H1 (cell line): ENCODE results near the gene ZBTB11. TPM values are rescaled to one million over a fixed set of nuclear protein-coding genes. Genes with fewer than 3 reads are reported as not detected.

ENCODE experiments used
- CTCF ChIA-PET: fragments of 300-600 bp; sonication (Branson Sonifier 250); formaldehyde crosslinking; loops from one replicate; lab custom pipeline; 2021; ENCODE audit not compliant: partially characterized antibody; lab: Charles Lee
- POLR2A ChIA-PET: fragments of 300-600 bp; sonication (Branson Sonifier 250); formaldehyde crosslinking; loops from one replicate; lab custom pipeline; 2021; ENCODE audit warnings: inconsistent platforms; ENCODE audit not compliant: partially characterized antibody; lab: Charles Lee
- DNase-seq, 2 experiments: peaks; one replicate each; pipeline versions ENCODE4 v3.0.0 to v3.0.0-alpha.2; 2010 to 2022; ENCODE audit warnings: low spot score in 2 of 2, low read depth in 1 of 2, mixed read lengths in 1 of 2
- FAIRE-seq: peaks from 2 replicates; lab custom pipeline; 2011; peaks lifted over from hg19 to GRCh38; lab: Jason Lieb, UNC
- H2AFZ ChIP-seq: 2 replicates; pipeline ENCODE4 v1.8.1; 2012; ENCODE audit warnings: low read length, inconsistent platforms
- H2AK5ac ChIP-seq: 2 replicates; pipeline ENCODE4 v1.6.1; 2013; ENCODE audit warnings: low read depth, low read length
- H2BK120ac ChIP-seq: replicated peaks from 2 replicates; pipeline ENCODE3; 2013; ENCODE audit warnings: low read depth, low read length, inconsistent platforms
- H2BK12ac ChIP-seq: 2 replicates; pipeline ENCODE4 v1.6.1; 2013; ENCODE audit warnings: low read depth, low read length
- H2BK15ac ChIP-seq: 2 replicates; pipeline ENCODE4 v1.6.1; 2013; ENCODE audit warnings: low read length
- H2BK20ac ChIP-seq: 2 replicates; pipeline ENCODE4 v1.6.1; 2013; ENCODE audit warnings: low read length
- H2BK5ac ChIP-seq: 2 replicates; pipeline ENCODE4 v1.6.1; 2013; ENCODE audit warnings: low read depth, low read length
- H3K14ac ChIP-seq: 2 replicates; pipeline ENCODE4 v1.6.1; 2013; ENCODE audit warnings: inconsistent platforms; ENCODE audit not compliant: insufficient read length
- H3K18ac ChIP-seq: 2 replicates; pipeline ENCODE4 v1.6.1; 2013; ENCODE audit warnings: low read length; ENCODE audit errors: extremely low read depth
- H3K23ac ChIP-seq: 2 replicates; pipeline ENCODE4 v1.6.1; 2013; ENCODE audit warnings: inconsistent platforms; ENCODE audit not compliant: insufficient read length
- H3K23me2 ChIP-seq: 2 replicates; pipeline ENCODE4 v1.6.1; 2013; ENCODE audit warnings: low read depth, low read length
- H3K27ac ChIP-seq: 2 replicates; pipeline ENCODE4 v1.6.1; 2011; ENCODE audit warnings: low read depth, low read length, inconsistent platforms
- H3K27me3 ChIP-seq, 4 experiments: replicated peaks in 1 of 4; 1 replicate in 1 of 4; 2 replicates in 3 of 4; pipeline versions ENCODE4 v1.6.1 to v1.8.1; 2011 to 2013; ENCODE audit warnings: low read length in 3 of 4, mild to moderate bottlenecking in 3 of 4, inconsistent platforms in 2 of 4, mixed read lengths in 2 of 4, moderate library complexity in 1 of 4; ENCODE audit not compliant: control insufficient read depth in 3 of 4, insufficient read depth in 3 of 4; ENCODE audit errors: extremely low read depth in 1 of 4
- H3K36me3 ChIP-seq, 4 experiments: 2 replicates each; pipeline versions ENCODE4 v1.6.1 to v1.8.1; 2011 to 2013; ENCODE audit warnings: mild to moderate bottlenecking in 4 of 4, low read length in 3 of 4, moderate library complexity in 2 of 4, control low read depth in 1 of 4, inconsistent platforms in 1 of 4; ENCODE audit not compliant: insufficient read depth in 4 of 4, control insufficient read depth in 2 of 4
- H3K4ac ChIP-seq: replicated peaks from 2 replicates; pipeline ENCODE3; 2013; ENCODE audit warnings: low read length, low read depth, mixed read lengths, inconsistent platforms; ENCODE audit not compliant: insufficient read length
- H3K4me1 ChIP-seq, 4 experiments: replicated peaks in 1 of 4; 1 replicate in 1 of 4; 2 replicates in 3 of 4; pipeline versions ENCODE4 v1.6.1 to v1.8.1; 2011 to 2013; ENCODE audit warnings: low read length in 3 of 4, inconsistent platforms in 2 of 4, mixed read lengths in 1 of 4; ENCODE audit not compliant: insufficient read depth in 4 of 4, control insufficient read depth in 3 of 4
- H3K4me2 ChIP-seq, 2 experiments: 2 replicates each; pipeline versions ENCODE4 v1.6.1 to v1.8.1; 2011 to 2013; ENCODE audit warnings: low read depth in 2 of 2, low read length in 2 of 2, control low read depth in 1 of 2, inconsistent platforms in 1 of 2, mild to moderate bottlenecking in 1 of 2; ENCODE audit not compliant: insufficient read depth in 1 of 2
- H3K4me3 ChIP-seq, 4 experiments: fragments of 200-600, 300-600 bp in 1 of 4; sonication (generic), shearing (Covaris generic), sonication (Bioruptor Twin) in 1 of 4; 2 replicates each; pipeline versions ENCODE4 v1.5.1 to v1.8.1; 2011 to 2016; ENCODE audit warnings: low read length in 4 of 4, low read depth in 3 of 4, control low read depth in 2 of 4, inconsistent platforms in 2 of 4, mild to moderate bottlenecking in 2 of 4, mixed read lengths in 1 of 4, moderate library complexity in 1 of 4; ENCODE audit not compliant: insufficient read depth in 2 of 4; ENCODE audit errors: extremely low read depth in 1 of 4
- H3K56ac ChIP-seq: replicated peaks from 2 replicates; pipeline ENCODE3; 2013; ENCODE audit warnings: low read depth, mild to moderate bottlenecking, mixed read lengths, low read length, inconsistent platforms; ENCODE audit not compliant: insufficient read length
- H3K79me1 ChIP-seq: 2 replicates; pipeline ENCODE4 v1.6.1; 2013; ENCODE audit warnings: low read depth, low read length, control low read depth
- H3K79me2 ChIP-seq, 2 experiments: 2 replicates each; pipeline versions ENCODE4 v1.6.1 to v1.8.1; 2012 to 2013; ENCODE audit warnings: low read length in 2 of 2, mild to moderate bottlenecking in 2 of 2, inconsistent platforms in 1 of 2; ENCODE audit not compliant: insufficient read depth in 2 of 2, control insufficient read depth in 1 of 2
- H3K9ac ChIP-seq, 4 experiments: replicated peaks in 1 of 4; 1 replicate in 1 of 4; 2 replicates in 3 of 4; pipeline versions ENCODE4 v1.6.1 to v1.8.1; 2011 to 2013; ENCODE audit warnings: low read depth in 3 of 4, low read length in 3 of 4, control low read depth in 2 of 4, mild to moderate bottlenecking in 2 of 4, moderate library complexity in 2 of 4, inconsistent platforms in 1 of 4; ENCODE audit errors: extremely low read depth in 1 of 4
- H3K9me3 ChIP-seq, 2 experiments: 2 replicates each; pipeline versions ENCODE4 v1.6.1 to v1.8.1; 2012 to 2013; ENCODE audit warnings: mild to moderate bottlenecking in 2 of 2, moderate library complexity in 2 of 2, control low read depth in 1 of 2, inconsistent platforms in 1 of 2, low read depth in 1 of 2, low read length in 1 of 2, mixed read lengths in 1 of 2; ENCODE audit not compliant: insufficient read depth in 2 of 2
- H4K20me1 ChIP-seq, 2 experiments: replicated peaks in 1 of 2; 2 replicates each; pipeline versions ENCODE3 to v1.8.1; 2011 to 2013; ENCODE audit warnings: inconsistent platforms in 2 of 2, low read length in 2 of 2, mild to moderate bottlenecking in 1 of 2; ENCODE audit not compliant: insufficient read depth in 2 of 2, control insufficient read depth in 1 of 2
- H4K5ac ChIP-seq: 2 replicates; pipeline ENCODE4 v1.6.1; 2013; ENCODE audit warnings: low read length, low read depth, mixed read lengths, inconsistent platforms; ENCODE audit not compliant: insufficient read length
- H4K8ac ChIP-seq: 2 replicates; pipeline ENCODE4 v1.8.0; 2013; ENCODE audit warnings: mild to moderate bottlenecking, moderate library complexity, low read length, inconsistent platforms; ENCODE audit not compliant: insufficient read depth; ENCODE audit errors: extremely low read depth
- H4K91ac ChIP-seq: replicated peaks from 2 replicates; pipeline ENCODE3; 2013; ENCODE audit warnings: low read length, mixed read lengths, inconsistent platforms; ENCODE audit not compliant: insufficient read length
- SP2 ChIP-seq: IDR thresholded peaks from 2 replicates; pipeline ENCODE4 v1.6.1; 2012; ENCODE audit warnings: mild to moderate bottlenecking, low read length, inconsistent platforms
- WGBS, 2 experiments: shearing (Covaris generic) in 1 of 2; methylation state at CpG; one replicate each; pipeline versions ENCODE4 v1.1.6 to v1.1.7; 2013 to 2015; ENCODE audit warnings: low lambda C conversion rate in 2 of 2, mixed read lengths in 2 of 2, inconsistent platforms in 1 of 2, low coverage in 1 of 2, missing lambda C conversion rate in 1 of 2; ENCODE audit not compliant: insufficient replicate concordance in 2 of 2, insufficient coverage in 1 of 2, insufficient read length in 1 of 2; ENCODE audit errors: extremely low coverage in 1 of 2, missing lambda C conversion rate in 1 of 2; 5-methylcytosine and 5-hydroxymethylcytosine counted together
- polyA plus RNA-seq, 7 experiments: library from polyadenylated mRNA; depleted of rRNA in 3 of 7; stranded (reverse) in 5 of 7; unstranded in 2 of 7; fragments of >200 nt in 5 of 7; fragments of 200-250 nt in 2 of 7; gene quantifications; 1 replicate in 5 of 7; 2 replicates in 1 of 7; 4 replicates in 1 of 7; pipeline versions ENCODE4 v1.2.1 to v1.2.3, GENCODE V29; 2011 to 2013; ENCODE audit warnings: missing spikeins in 2 of 7, mixed read lengths in 2 of 7
- total RNA-seq: library from RNA; stranded (reverse); fragmentation: NEBNext Ultra II Directional; extraction: Animal tissue kit (Norgen Biotek cat#: 25700); gene quantifications from 2 replicates; pipeline ENCODE4 v1.2.1, GENCODE V29; 2021

ZBTB11 gene
- total and polyA plus RNA-seq, 2 of the 8 experiments (the other 6 are each of a cell fraction or from before 2014, with no cell fraction given), result 3.0 to 14.0 TPM

DNA sequence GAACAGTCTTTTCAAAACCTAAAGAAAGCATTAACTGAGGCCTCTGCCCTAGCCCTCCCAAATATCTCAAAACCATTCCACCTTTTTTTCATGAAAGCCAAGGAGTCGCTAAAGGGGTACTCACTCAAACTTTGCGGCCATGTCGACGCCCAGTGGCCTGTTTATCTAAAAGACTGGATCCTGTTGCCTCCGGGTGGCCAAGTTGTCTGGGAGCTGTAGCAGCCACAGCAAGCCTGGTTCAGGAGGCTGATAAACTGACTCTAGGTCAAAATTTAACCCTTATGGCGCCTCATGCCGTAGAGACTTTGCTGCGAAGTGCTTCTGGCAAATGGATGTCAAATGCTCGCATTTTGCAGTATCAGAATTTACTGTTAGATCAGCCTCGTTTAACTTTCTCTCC, 39.5 kb downstream of the ZBTB11 start:
- no peak overlapping the region for H3K4me3 ChIP-seq
- no peak overlapping the region for H3K4ac ChIP-seq
- no peak overlapping the region for H3K23ac ChIP-seq
- peaks cover 0 to 6% (median 3%) of the 10 kb centered on the region in 4 experiments for H3K4me1 ChIP-seq
- H2BK12ac ChIP-seq, result no peak overlapping the region
- ChIA-PET POLR2A (interaction anchor here (1.5 kb wide), 2 partner anchors 64 to 76 kb away, joined by 4 to 8 read pairs; partner anchors contain the start of genes PCNP and TRMT10C), CTCF (interaction anchor here (0.7 to 4.3 kb wide), 12 partner anchors 9 to 861 kb away, joined by 3 to 28 read pairs (median 5); partner anchors contain the start of gene PCNP)
- H2BK120ac ChIP-seq, result no peak overlapping the region
- H4K8ac ChIP-seq, result no peak overlapping the region
- H4K20me1 ChIP-seq, result no peaks in the 10 kb centered on the region
- no peaks in the 10 kb centered on the region for H3K9me3 ChIP-seq
- no peak for FAIRE-seq
- no peak for TF ChIP-seq SP2
- no peak overlapping the region for H3K14ac ChIP-seq
- no peak overlapping the region for H2BK15ac ChIP-seq
- H3K23me2 ChIP-seq, result no peaks in the 10 kb centered on the region
- no peaks in the 10 kb centered on the region for H3K79me2 ChIP-seq
- H3K9ac ChIP-seq, result no peak overlapping the region
- H3K79me1 ChIP-seq, result no peaks in the 10 kb centered on the region
- no peak overlapping the region for H2BK20ac ChIP-seq
- H3K36me3 ChIP-seq, result no peaks in the 10 kb centered on the region
- 88% methylated on average over 10 of the region's 10 CpGs; no CpG with 5 or more reads in 1 of the 2 experiments for WGBS, 2 experiments
- no peak overlapping the region for H3K18ac ChIP-seq
- H2BK5ac ChIP-seq, result no peak overlapping the region
- no peak overlapping the region for H2AK5ac ChIP-seq
- no peak overlapping the region for H4K5ac ChIP-seq
- H3K4me2 ChIP-seq, result no peak overlapping the region
- H3K56ac ChIP-seq, result no peak overlapping the region
- 0 out of 2 replicates have a peak overlapping the region, but pooled peaks have one; percentile 55 for H2AFZ ChIP-seq
- no peaks in the 10 kb centered on the region for H3K27me3 ChIP-seq
- no peak overlapping the region for H4K91ac ChIP-seq
- no peak overlapping the region for H3K27ac ChIP-seq
- peak in 1 of 2 experiments; percentile 38 for DNase-seq
